Jurkat, Clone E6-1 (cell line): ENCODE measurements around the gene WEE2.
"Not testable (repeated sequence)": the region's sequence is repeated elsewhere in the genome, so short reads cannot be mapped to it uniquely, and the experiment has no call there.

Experiments
- DNase-seq: peaks from one replicate; pipeline ENCODE4 v3.0.0-alpha.2; 2011; ENCODE audit warnings: low read depth, low spot score
- H3K4me3 ChIP-seq: 2 replicates; pipeline ENCODE4 v1.5.1; 2011; ENCODE audit warnings: mild to moderate bottlenecking, low read length, control low read depth, moderate library complexity

WEE2 gene

GRCh38 chr7:141688043-141688442 lies 20.1 kb upstream of the WEE2 start:
- no peak for DNase-seq
- no peak overlapping the region for H3K4me3 ChIP-seq

DNA sequence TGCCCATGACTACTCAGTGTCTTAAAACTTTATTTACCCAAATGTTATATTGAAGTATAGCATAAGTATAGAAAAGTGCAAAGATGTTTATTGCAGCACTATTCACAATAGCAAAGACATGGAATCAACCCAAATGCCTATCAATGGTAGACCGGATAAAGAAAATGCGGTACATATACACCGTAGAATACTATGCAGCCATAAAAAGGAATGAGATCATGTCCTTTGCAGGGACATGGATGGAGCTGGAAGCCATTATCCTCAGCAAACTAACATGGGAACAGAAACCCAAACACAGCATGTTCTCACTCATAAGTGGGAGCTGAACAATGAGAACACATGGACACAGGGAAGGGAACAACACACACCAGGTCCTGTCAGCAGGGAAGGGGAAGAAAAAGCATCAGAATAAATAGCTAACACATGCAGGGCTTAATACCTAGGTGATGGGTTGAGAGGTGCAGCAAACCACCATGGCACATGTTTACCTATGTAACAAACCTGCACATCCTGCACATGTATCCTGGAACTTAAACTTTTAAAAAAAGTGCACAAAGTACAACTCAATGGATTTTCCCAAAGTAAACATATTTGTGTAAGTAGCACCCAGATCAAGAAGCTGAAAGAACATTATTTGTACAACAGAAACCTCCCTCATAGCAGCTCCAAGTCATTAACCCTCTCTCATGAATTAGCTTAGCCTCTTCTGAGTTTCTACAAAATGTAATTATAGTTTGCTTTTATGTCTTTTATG lies 18.9 kb upstream of the WEE2 start:
- not testable (repeated sequence) for DNase-seq, H3K4me3 ChIP-seq

GRCh38 chr7:141691540-141691939 lies 16.6 kb upstream of the WEE2 start:
- H3K4me3 ChIP-seq: no peak overlapping the region
- DNase-seq: no peak

GRCh38 chr7:141691961-141692360 lies 16.2 kb upstream of the WEE2 start:
- no peak for DNase-seq
- no peak overlapping the region for H3K4me3 ChIP-seq

- H3K4me3 ChIP-seq: no peak overlapping the region
- no peak for DNase-seq
Observed at GRCh38 chr7:141693082-141693481, 15.1 kb upstream of the WEE2 start.

- no peak for DNase-seq
- no peak overlapping the region for H3K4me3 ChIP-seq
Observed at GRCh38 chr7:141695803-141696289, 12.3 kb upstream of the WEE2 start.

- no peak for DNase-seq
- no peak overlapping the region for H3K4me3 ChIP-seq
Observed at GRCh38 chr7:141696348-141696747, 11.8 kb upstream of the WEE2 start.

DNA sequence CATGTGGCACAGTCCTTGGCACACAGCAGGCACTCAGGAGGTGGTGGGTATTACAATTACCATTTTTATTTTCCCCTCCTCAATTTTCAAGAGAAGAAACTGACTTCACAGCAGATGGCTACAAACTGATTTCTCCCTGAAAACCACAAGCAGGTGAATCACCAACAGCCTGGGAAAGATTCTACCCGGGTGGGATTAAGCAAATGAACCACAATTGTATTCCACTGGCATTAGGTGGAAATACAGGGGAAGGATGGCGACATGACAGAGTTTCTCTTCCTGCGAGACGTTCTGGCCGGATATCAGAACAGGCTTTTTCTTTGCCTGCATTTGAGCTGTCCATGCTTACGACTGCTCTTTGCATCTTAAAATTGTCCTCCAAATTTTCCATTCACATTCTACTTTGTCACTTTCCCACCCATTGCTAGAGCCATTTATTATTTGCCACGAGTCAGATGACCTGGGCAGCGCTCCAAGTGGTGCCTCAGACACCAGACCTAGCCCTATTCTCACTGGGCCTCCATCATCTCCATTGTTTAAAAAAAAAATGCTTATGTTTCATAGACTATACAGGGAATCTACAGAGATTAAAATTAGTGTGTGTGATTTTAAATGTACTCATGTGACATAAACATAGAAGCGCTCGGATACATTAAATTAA lies 10.8 kb upstream of the WEE2 start:
- no peak overlapping the region for H3K4me3 ChIP-seq
- DNase-seq: no peak

DNA sequence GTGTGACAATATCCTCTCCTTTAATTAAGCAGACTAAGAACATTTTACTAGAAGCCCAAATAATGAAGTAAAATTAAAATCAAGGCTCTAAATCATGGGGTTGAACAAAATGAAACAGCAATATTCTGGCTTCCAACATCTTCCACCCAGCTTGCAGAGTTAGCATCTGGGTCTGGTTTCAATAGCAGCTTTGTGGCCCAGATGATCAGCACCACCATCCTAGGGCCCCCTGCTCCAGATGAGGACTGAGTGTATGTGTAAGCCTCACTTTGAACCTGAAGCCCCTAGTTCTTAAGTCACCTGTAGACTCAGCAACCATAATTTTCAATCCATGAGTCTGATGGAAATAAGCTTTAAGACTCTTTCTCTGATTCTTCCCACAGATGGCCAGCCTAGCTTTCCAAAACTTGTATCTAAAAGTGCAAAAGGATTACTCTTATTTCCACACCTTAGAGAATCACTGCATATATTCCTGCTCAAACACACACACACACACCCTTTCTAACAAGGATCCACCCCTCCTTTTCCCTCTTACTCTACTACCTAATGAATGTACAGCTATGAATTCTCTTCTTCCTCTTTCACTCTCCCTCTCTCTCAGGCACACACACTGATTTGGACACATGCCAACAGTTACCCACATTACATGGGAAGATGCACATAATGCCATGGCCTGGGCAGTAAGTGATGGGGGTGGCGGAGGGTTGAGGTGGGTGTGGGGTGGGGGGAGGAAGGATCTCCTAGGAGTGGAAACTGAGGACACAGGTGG lies 9.7 kb upstream of the WEE2 start:
- no peak overlapping the region for H3K4me3 ChIP-seq
- no peak for DNase-seq

- DNase-seq: no peak
- no peak overlapping the region for H3K4me3 ChIP-seq
Observed at GRCh38 chr7:141699860-141700259, 8.3 kb upstream of the WEE2 start.

DNA sequence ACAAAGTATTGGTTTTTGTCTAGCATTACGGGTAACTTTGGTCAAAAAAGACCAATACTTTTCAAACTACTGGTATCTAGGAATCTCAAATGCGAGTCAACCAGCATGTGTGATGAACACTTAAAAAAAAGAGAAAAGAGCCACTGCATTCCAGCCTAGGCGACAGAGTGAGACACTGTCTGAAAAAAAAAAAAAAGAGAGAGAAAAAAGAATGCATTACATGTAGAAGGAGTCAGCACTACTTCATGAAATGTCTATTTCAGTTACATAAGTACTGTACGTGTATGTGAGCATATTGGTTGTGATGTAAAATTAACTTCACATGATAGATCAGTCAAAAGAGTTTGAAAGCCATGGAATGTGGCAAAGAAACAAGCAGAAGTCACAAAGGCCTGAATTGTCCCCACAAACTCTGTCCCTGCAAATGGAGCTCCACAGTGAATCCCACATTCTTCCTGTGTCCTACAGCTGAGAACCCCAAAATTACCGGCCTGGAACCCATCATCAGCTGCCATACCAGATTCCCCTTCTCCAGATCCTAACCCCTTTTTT lies 7.8 kb upstream of the WEE2 start:
- no peak for DNase-seq
- no peak overlapping the region for H3K4me3 ChIP-seq

- no peak for DNase-seq
- peak overlapping the region; percentile 55 for H3K4me3 ChIP-seq
Observed at GRCh38 chr7:141700848-141701371, 7.2 kb upstream of the WEE2 start.

- peak; percentile 54 for DNase-seq
- peak overlapping the region; percentile 55 for H3K4me3 ChIP-seq
Observed at GRCh38 chr7:141701489-141702046, 6.6 kb upstream of the WEE2 start.

- peak within 1 kb of the TSS; percentile 55 for H3K4me3 ChIP-seq
- no peak for DNase-seq
Observed at GRCh38 chr7:141702047-141702567, 6.0 kb upstream of the WEE2 start, which contains the start of gene DENND11. Gene DENND11, minus strand, starts transcription at chr7:141702166. Its CDS starts 13 bp downstream, at chr7:141702153.

- H3K4me3 ChIP-seq: no peak overlapping the region
Observed at GRCh38 chr7:141702892-141703291, 5.3 kb upstream of the WEE2 start.

DNA sequence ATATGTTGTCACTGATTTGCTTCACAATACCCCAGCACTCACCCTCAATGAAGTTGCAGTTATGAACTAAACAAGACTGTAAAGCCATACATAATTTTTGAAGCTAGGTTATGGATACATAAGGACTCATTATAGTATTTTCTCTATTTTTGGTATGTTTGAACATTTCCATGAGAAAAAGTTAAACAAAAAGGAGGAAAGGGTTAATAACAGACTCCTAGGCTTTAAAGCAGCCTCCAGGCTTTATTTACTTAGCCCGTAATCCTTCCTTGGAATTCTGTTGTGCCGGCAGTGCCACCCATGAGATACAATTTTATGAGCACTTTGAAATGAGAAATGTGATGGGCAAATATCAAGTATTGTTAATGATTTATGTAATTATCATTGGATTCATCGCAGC lies 4.0 kb upstream of the WEE2 start:
- H3K4me3 ChIP-seq: no peak overlapping the region
- DNase-seq: no peak

More at GRCh38 chr7:141702892-141703291, 5.3 kb upstream of the WEE2 start:
- no peak for DNase-seq

DNA sequence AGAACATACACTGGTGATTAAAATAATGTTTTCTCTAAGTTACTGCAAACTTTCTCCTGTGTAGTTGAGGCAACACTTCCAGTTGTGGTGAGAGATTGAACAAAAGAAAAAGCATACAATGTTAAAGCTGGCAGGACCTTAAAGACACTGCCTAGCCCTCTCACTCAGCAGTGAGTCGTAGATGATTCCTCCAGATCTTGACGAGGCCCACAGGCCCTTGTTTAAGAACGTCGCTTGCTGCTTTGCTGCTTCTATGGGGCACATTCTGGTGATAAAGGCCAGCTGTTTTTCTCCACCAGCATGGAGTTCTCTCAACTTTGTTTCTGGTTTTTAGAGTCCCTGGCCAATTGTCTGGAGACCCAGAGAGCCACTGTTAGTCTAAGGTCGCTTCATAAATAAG lies 3.4 kb upstream of the WEE2 start:
- H3K4me3 ChIP-seq: no peak overlapping the region
- DNase-seq: no peak

GRCh38 chr7:141706239-141707064 lies 1.7 kb upstream of the WEE2 start:
- no peak for DNase-seq
- H3K4me3 ChIP-seq: no peak overlapping the region
